Left forelimb (tissue), 1 donor: Measurements from ENCODE around the gene NFKBIB.
A peak's percentile ranks its signal among the peaks of the same experiment; 100 is the strongest.
"Not testable (repeated sequence)": the region's sequence is repeated elsewhere in the genome, so short reads cannot be mapped to it uniquely, and the experiment has no call there.

Source experiments
- DNase-seq: peaks from one replicate; pipeline ENCODE4 v3.0.0-alpha.2; 2018; ENCODE audit warnings: low spot score

The NFKBIB gene

GRCh38 chr19:38928391-38929001 is 28.7 kb downstream of the NFKBIB start:
- DNase-seq = no peak

GRCh38 chr19:38929929-38930775 is 30.4 kb downstream of the NFKBIB start, which contains the start of gene SARS2:
TSS of gene SARS2 (minus strand) at chr19:38930763. CDS start at chr19:38930736, 27 bp downstream.
- peak; percentile 98 for DNase-seq

GRCh38 chr19:38930776-38931520 is 31.2 kb downstream of the NFKBIB start, which contains the start of gene MRPS12:
TSS of gene MRPS12 (plus strand) at chr19:38930944. CDS start at chr19:38931295, 351 bp downstream.
- no peak for DNase-seq

- no peak for DNase-seq
Observed at GRCh38 chr19:38931521-38931793, 31.7 kb downstream of the NFKBIB start.

GRCh38 chr19:38932425-38933179 is 32.8 kb downstream of the NFKBIB start:
- no peak for DNase-seq

GRCh38 chr19:38933544-38933943 is 33.8 kb downstream of the NFKBIB start:
- no peak for DNase-seq

- DNase-seq = no peak
Observed at GRCh38 chr19:38939957-38940356, 40.2 kb downstream of the NFKBIB start.

GRCh38 chr19:38941466-38941865 is 41.7 kb downstream of the NFKBIB start:
- not testable (repeated sequence) for DNase-seq

GRCh38 chr19:38941979-38942378 is 42.2 kb downstream of the NFKBIB start:
- no peak for DNase-seq

- no peak for DNase-seq
Observed at GRCh38 chr19:38942471-38943181, 42.9 kb downstream of the NFKBIB start.

- no peak for DNase-seq
Observed at GRCh38 chr19:38944981-38945506, 45.3 kb downstream of the NFKBIB start.

- DNase-seq = no peak
Observed at GRCh38 chr19:38945562-38946228, 45.9 kb downstream of the NFKBIB start.

GRCh38 chr19:38946229-38947010 is 46.7 kb downstream of the NFKBIB start:
- no peak for DNase-seq

GRCh38 chr19:38949580-38950367 is 50.0 kb downstream of the NFKBIB start:
- peak; percentile 91 for DNase-seq

GRCh38 chr19:38951187-38951586 is 51.4 kb downstream of the NFKBIB start:
- DNase-seq = no peak

GRCh38 chr19:38952395-38953165 is 52.8 kb downstream of the NFKBIB start:
- no peak for DNase-seq

GRCh38 chr19:38953677-38954076 is 53.9 kb downstream of the NFKBIB start:
- no peak for DNase-seq

GRCh38 chr19:38956264-38956663 is 56.5 kb downstream of the NFKBIB start:
- no peak for DNase-seq
